OCI-LY3 (cell line): ENCODE results near the gene ZNF691.

Source experiments
- H2AFZ ChIP-seq: fragments of 200-600, 300-600 bp; shearing (Covaris generic); 2 replicates; pipeline ENCODE4 v1.6.0; 2014; ENCODE audit warnings: antibody characterized with exemption, low read depth, low read length
- H3K27ac ChIP-seq: fragments of 200-600, 300-600 bp; sonication (generic); 2 replicates; pipeline ENCODE4 v1.5.1; 2014; ENCODE audit warnings: mild to moderate bottlenecking, low read length, moderate library complexity, mixed read lengths
- H3K27me3 ChIP-seq: fragments of 200-600, 300-600 bp; sonication (generic); 2 replicates; pipeline ENCODE4 v1.6.1; 2014; ENCODE audit warnings: low read depth, low read length, mixed read lengths
- H3K36me3 ChIP-seq: fragments of 200-600, 300-600 bp; sonication (generic); replicated peaks from 2 replicates; pipeline ENCODE3; 2014; ENCODE audit warnings: low read depth, low read length, mixed read lengths
- H3K4me1 ChIP-seq: fragments of 300-600, 200-600 bp; sonication (generic); 2 replicates; pipeline ENCODE4 v1.6.1; 2014; ENCODE audit warnings: low read length, mixed read lengths
- H3K4me2 ChIP-seq: fragments of 200-600, 300-600 bp; sonication (generic); 2 replicates; pipeline ENCODE4 v1.6.1; 2014; ENCODE audit warnings: low read length, mixed read lengths
- H3K4me3 ChIP-seq: fragments of 300-600, 200-600 bp; sonication (generic); 2 replicates; pipeline ENCODE4 v1.5.1; 2014; ENCODE audit warnings: antibody characterized with exemption, mild to moderate bottlenecking, low read length, moderate library complexity
- H3K79me2 ChIP-seq: fragments of 300-600, 200-600 bp; shearing (Covaris generic); 2 replicates; pipeline ENCODE4 v1.6.1; 2014; ENCODE audit warnings: mild to moderate bottlenecking, low read length, mixed read lengths
- H3K9ac ChIP-seq: fragments of 300-600, 200-600 bp; shearing (Covaris generic); 2 replicates; pipeline ENCODE4 v1.6.0; 2014; ENCODE audit warnings: mild to moderate bottlenecking, low read length, moderate library complexity
- H3K9me3 ChIP-seq: fragments of 200-600, 300-600 bp; shearing (Covaris generic); 2 replicates; pipeline ENCODE4 v1.6.1; 2014; ENCODE audit warnings: low read length, mixed read lengths; ENCODE audit not compliant: insufficient read depth
- H4K20me1 ChIP-seq: fragments of 200-600, 300-600 bp; sonication (generic); 2 replicates; pipeline ENCODE4 v1.6.1; 2016; ENCODE audit warnings: low read length, mixed read lengths; ENCODE audit not compliant: insufficient read depth
- CTCF ChIP-seq: fragments of 200-600, 300-600 bp; sonication (generic); IDR thresholded peaks from 2 replicates; pipeline ENCODE4 v1.5.1; 2014; ENCODE audit warnings: antibody characterized with exemption, low read length, low read depth
- EZH2phosphoT487 ChIP-seq: fragments of 200-600 bp; shearing (Covaris generic); IDR thresholded peaks from 2 replicates; pipeline ENCODE4 v1.6.1; 2018; ENCODE audit warnings: antibody characterized with exemption, mixed run types, low read depth

Gene ZNF691

GRCh38 chr1:42846257-42847110 lies at the start of gene ZNF691:
ZNF691 (plus strand) TSS chr1:42846613; CDS start chr1:42849659, 3,046 bp downstream.
- H3K9me3 ChIP-seq = no peaks in the 10 kb centered on the region
- H3K36me3 ChIP-seq = peaks cover 13% of the 10 kb centered on the region
- peak within 1 kb of the TSS; percentile 91 for H3K9ac ChIP-seq
- peaks cover 13% of the 10 kb centered on the region for H3K4me1 ChIP-seq
- peak within 1 kb of the TSS; percentile 97 for H2AFZ ChIP-seq
- peak within 1 kb of the TSS; percentile 88 for H3K4me3 ChIP-seq
- no peaks in the 10 kb centered on the region for H3K27me3 ChIP-seq
- H3K79me2 ChIP-seq = peaks cover 21% of the 10 kb centered on the region
- peak; percentile 30; the same call in 1 of the 2 replicates for TF ChIP-seq CTCF
- no peak for TF ChIP-seq EZH2phosphoT487
- no peaks in the 10 kb centered on the region for H4K20me1 ChIP-seq
- peak within 1 kb of the TSS; percentile 90 for H3K4me2 ChIP-seq
- H3K27ac ChIP-seq = peak within 1 kb of the TSS; percentile 41

- H3K79me2 ChIP-seq = no peaks in the 10 kb centered on the region
- H3K4me1 ChIP-seq = no peaks in the 10 kb centered on the region
- H3K36me3 ChIP-seq = no peaks in the 10 kb centered on the region
- TF ChIP-seq CTCF = no peak
- TF ChIP-seq EZH2phosphoT487 = no peak
- H3K9ac ChIP-seq = no peak overlapping the region
- no peak overlapping the region for H3K27ac ChIP-seq
- no peaks in the 10 kb centered on the region for H3K9me3 ChIP-seq
- no peaks in the 10 kb centered on the region for H3K27me3 ChIP-seq
- no peaks in the 10 kb centered on the region for H4K20me1 ChIP-seq
- H3K4me3 ChIP-seq = no peak overlapping the region
- no peak overlapping the region for H2AFZ ChIP-seq
- no peak overlapping the region for H3K4me2 ChIP-seq
Observed at GRCh38 chr1:42797414-42797813, 49.0 kb upstream of the ZNF691 start.

- H3K27me3 ChIP-seq = no peaks in the 10 kb centered on the region
- no peak for TF ChIP-seq CTCF
- TF ChIP-seq EZH2phosphoT487 = no peak
- no peaks in the 10 kb centered on the region for H4K20me1 ChIP-seq
- no peak overlapping the region for H3K4me3 ChIP-seq
- H3K9ac ChIP-seq = no peak overlapping the region
- no peaks in the 10 kb centered on the region for H3K79me2 ChIP-seq
- no peaks in the 10 kb centered on the region for H3K36me3 ChIP-seq
- no peaks in the 10 kb centered on the region for H3K9me3 ChIP-seq
- H3K4me2 ChIP-seq = no peak overlapping the region
- H3K4me1 ChIP-seq = no peaks in the 10 kb centered on the region
- H3K27ac ChIP-seq = no peak overlapping the region
- H2AFZ ChIP-seq = no peak overlapping the region
Observed at GRCh38 chr1:42797979-42798378, 48.4 kb upstream of the ZNF691 start.

GRCh38 chr1:42801832-42802473 lies 44.5 kb upstream of the ZNF691 start:
- no peaks in the 10 kb centered on the region for H3K9me3 ChIP-seq
- no peaks in the 10 kb centered on the region for H3K36me3 ChIP-seq
- H3K4me1 ChIP-seq = no peaks in the 10 kb centered on the region
- H3K79me2 ChIP-seq = no peaks in the 10 kb centered on the region
- H3K4me2 ChIP-seq = no peak overlapping the region
- no peak overlapping the region for H3K27ac ChIP-seq
- TF ChIP-seq CTCF = no peak
- no peak for TF ChIP-seq EZH2phosphoT487
- H4K20me1 ChIP-seq = no peaks in the 10 kb centered on the region
- H2AFZ ChIP-seq = no peak overlapping the region
- H3K4me3 ChIP-seq = no peak overlapping the region
- H3K9ac ChIP-seq = no peak overlapping the region
- H3K27me3 ChIP-seq = no peaks in the 10 kb centered on the region
